ENCODE data around the gene FUT2.
"Not testable (repeated sequence)": the region's sequence is repeated elsewhere in the genome, so short reads cannot be mapped to it uniquely, and the experiment has no call there.

Gene FUT2

DNA sequence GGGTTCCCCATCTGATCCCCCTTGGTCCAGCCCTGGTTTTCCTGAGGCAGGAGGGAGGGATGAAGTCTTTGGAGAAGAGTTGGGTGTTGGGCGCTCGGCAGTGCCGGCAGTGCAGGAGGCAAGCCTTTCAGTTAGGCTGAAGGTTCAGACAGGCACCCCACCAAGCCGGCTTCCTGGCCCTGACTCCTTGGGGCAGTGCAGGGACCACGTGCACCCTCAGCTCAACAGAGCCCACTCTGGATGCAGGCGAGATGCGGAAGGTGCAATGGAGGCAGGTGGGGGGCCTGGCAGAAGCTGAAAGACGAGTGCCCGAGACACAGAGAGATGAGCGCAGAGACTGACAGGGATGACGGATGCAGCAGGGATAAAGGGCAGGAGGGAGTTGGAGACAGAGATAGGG lies 12.7 kb downstream of the FUT2 start:
- no peak for DNase-seq

DNA sequence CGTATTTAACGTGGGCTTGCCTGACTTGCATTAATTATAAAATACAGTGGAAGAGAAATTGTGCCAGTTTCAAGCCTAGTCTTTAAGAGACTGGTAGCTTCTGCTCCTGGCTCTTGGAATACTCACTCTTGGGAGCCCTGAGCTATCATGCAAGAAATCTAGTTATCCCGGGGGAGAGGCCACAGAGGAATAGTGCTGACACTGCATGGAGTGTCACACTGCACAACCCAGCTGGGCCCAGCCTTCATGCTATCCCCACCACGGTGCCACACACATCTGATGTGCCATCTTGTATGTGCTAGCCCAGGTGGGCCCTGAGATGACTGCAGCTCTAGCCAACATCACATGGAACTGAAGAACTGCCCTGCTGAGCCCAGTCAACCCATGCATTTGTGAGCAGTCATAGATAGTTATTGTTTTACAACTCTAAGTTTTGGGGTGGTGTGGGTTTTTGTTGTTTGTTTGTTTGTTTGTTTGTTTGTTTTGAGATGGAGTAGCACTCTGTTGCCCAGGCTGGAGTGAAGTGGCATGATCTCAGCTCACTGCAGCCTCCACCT lies 15.4 kb downstream of the FUT2 start:
- DNase-seq: no peak

DNA sequence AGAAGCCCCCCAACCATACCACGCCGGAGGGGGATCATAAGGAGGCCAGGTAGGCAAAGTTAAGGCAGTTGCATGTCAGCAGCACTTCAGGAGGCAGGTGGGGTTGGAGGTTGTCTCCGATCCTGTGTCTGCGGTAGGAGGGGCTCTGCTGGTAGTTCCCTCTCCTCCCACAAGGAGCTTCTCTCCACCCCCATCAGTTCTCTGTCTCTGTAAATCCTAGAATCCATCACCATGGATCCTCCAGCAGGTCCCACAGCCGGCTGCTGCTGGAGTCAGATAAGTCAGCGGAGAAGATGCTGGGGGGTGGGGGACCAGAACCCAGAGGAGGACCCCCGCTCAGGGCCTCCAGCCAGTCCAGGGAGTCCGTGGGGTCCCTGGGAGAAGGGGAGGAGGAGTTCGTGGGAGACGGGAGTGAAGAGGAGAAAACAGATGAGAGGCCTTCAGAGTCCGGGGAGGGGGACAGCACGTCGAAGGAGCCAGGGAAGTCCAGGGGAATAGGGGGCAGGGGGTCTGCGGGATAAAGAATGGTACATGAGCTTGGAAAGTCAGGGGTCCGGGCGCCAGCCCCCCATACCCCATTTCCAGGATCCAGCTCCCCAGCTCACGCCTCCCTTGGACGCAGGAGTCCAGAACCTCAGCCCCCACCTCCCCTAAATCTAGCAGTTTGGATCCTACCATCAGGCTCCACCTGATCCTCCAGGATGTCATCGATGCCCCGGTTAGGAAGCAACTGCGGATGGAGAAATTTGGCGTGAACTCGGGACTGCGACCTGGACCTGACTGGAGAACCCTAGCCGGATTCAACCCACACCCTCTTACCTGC lies 17.5 kb downstream of the FUT2 start:
- no peak for DNase-seq

DNA sequence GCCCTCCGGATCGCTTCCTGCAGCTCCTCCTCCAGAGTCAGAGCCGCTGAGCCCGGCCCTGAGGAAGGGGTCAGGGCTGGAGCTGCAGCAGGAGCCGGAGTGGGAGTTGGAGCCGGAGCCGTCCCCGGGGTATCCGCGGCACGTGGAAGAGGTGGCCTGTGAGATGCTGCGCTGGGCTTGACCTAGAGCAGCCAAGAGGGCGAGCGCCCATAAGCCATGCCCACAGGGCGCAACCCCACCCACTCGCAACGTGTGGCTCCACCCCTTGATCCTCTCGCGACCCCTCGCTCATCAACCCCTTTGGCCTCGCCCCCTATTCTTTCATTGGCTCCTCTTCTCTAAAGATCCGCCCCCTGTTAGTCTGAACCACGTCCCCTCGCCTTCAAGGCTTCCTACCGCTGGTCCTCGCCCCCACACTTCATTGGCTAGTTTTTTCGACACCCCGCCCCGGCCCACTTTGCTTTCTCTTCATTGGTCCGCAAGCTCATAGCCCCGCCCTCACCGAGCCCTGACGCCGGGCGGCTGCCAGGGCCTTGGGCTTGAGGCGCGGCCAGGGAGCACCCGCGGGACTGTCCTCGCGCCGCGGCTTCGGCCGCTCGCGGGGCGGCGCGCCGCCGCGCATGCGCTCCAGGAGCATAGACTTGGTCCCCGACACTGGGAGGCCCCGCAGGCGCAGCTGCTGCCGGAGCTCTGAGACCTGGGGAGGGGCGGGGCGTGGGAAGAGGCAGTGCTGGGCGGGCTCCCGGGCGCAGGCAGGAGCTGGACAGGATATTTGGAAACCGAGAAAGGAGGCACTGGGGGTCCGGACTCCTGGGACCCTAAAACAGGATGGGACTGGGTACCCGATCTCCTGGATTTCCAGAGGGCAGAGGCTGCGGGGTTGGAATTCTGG lies 18.3 kb downstream of the FUT2 start:
- DNase-seq: peak; percentile 100

DNA sequence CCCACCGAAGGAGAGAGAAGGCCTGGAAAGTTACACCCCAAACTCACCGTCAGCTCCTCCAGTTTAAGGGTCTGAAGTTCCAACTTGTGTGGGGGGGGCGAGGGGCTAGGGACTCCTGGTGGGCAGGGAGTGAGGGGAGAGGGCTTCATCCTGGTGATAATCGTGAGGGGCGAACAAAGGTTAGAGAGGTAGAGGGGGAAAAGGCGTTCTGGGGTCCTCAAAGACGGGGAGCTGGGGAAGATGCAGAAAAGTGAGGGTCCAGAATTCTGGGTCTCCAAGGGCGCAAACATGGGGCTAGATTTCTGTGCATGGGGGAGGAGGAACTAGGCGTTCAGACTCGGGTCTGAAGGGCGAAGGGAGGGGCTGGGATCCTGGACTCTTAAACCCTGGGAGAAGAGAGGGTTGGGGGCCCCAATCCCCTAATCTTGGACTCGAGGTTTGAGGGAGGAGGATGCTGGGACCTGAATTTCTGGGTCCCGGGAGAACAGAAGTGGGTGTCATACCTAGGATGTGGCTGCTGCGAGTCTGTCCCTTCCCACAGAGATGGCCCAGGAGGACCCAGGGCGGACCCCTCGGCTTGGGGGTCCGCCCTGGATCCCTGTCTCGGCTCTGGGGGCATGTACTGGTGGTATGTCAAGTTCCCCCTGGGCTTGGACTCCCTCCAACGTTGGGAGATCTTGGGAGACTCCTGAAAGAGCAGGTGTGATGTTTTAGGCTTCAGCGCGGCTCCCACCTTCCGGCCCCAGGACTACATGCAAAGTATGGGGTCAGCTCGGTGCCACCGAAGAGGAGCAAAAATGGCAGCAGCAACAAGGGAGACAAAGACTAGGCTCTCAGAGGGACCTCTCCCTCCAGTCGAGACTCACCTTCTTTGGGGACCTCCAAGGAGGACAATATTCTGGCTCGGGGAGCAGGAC lies 19.2 kb downstream of the FUT2 start:
- peak; percentile 53 for DNase-seq

DNA sequence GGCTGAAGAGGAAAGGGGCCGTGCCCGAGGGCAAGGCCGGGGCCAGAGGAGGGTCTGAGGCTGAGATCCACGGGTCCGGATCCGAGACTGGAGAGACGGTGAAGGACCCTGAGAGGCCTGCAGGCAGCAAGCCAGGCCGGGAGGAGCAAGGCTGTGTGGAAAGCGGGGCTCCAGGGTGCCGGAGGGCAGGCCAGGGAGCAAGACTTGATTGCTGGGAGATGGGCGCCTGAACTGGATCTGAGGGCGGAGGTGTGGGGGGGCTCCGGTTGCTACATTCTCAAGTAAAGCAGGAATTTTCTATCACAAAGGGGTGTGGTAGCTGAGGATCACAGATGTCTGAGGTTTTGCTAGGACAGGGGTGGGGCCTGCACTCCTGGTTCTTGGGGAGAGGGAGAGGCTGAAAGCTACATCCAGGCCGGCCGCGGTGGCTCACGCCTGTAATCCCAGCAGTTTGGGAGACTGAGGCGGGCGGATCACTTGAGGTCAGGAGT lies 20.0 kb downstream of the FUT2 start:
- DNase-seq: peak; percentile 69

DNA sequence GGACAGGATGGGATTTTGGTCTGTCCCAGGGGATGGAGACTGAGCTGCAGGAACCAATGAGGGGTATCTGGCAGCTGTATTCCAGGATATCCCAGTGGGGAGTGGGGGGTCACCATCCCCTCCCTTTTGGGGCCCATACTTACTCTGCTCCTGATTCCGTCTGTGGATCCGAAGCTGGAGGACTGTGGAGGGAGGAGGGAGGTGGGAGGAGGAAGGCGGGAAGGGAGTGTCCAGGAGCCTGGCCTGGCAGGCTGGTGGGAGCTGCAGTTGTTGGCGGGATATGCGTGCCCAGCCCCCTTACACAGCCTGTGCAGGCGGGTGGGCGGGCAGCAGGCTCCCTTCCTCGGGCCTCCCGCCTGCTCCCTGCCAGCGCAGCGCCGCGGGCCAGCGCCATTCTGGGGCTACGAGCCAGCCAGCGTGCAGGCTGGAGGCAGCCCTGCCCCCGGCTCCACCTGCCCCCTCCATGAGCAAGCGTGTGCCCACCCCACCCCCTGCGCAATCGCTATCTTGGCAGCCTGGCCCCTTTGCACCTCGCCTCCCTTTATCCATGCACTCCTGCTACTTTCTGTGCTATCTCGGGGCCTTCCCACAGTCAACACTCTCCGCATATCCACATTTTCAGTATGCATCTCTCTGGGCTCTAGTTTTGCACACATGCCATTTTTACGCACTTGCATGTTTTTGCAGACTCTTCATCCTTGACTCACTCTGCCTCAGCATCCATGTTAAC lies 21.0 kb downstream of the FUT2 start:
- peak; percentile 94 for DNase-seq

DNA sequence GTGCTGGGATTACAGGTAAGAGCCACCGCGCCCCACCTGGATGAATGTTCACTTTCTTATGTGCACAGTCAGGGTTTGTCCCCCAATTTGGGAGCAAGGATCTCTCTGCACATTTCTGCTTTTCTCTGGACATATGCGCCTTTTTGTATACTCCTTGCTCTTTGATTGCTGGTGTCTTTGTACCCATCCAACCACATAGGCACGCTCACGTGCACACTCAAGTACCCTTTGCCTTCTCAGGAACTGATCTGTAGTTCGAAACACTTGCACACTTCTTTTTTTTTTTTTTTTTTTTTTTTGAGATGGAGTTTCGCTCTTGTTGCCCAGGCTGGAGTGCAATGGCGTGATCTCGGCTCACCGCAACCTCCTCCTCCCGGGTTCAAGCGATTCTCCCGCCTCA lies 22.3 kb downstream of the FUT2 start:
- DNase-seq: not testable (repeated sequence)

DNA sequence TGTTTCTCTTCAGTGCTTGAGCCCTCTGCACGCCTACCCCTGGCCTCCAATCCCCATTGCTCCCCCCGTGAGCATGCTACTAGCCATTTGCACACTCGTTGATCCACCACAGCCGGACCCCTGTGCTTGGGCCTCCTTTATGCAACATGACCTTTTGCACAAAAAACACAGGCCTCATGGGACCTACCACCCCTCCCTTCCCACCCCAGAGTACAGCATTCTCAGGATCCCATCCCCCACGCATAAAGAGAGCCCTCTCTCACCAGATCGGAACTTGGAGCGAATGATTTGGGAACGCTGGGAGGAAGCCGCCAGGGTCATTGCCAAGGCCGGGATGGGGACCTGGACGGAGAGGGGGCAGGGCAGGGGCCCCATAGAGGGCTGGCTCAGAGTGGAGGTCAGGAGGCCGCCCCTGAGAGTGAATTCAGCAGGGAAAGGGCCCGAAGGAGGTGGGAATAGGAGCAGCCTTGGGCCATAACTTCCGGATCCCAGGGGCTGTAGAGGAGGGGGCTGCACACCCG lies 23.0 kb downstream of the FUT2 start:
- no peak for DNase-seq

DNA sequence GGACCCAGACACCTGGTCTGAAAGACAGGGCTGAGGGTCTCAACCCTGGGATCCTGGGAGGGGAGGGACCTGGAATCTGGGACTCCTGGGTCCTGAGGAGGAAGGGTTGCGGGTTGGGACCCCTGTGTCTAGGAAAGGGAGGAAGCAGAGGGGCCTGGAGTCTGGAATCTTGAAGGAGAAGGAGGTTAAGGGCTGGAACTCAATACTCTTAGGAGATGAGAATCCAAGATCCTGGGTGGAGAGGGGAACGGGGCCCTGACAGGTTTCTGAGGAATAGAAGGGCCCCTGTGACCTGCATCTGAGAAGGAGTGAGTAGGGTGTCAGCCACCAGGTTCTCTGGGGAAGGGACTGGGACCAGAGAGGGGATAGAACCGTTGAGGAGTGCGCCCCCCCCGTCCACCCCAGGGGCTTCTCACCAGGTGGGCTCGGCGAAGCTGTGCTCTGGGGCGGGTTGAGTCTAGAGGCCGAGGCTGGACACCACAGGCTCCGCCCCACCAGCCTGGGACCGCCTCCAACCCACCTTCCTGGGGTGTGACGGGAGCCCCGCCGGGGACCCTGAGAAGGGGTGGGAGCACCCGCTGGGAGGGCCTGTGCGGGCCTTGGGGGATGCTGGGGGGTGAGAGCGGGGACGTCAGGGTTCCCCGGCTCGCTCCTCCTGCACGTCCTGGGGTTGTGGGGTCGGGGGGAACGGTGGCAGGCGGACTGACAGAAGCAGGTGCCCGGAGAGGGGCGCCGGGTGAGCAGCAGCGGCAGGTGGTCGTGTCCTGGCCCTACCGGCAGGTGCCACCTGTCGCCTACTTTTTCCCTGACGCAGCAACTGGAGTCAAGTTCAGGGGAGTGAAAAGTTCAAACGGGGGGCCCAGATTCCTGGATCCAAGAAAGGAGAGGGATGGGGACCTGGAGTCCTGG lies 23.7 kb downstream of the FUT2 start, which contains the start of gene MAMSTR:
MAMSTR (minus strand) TSS at position 463 of the 909 bp plus-strand sequence. CDS start 694 bp downstream, outside the sequence.
- DNase-seq: no peak

DNA sequence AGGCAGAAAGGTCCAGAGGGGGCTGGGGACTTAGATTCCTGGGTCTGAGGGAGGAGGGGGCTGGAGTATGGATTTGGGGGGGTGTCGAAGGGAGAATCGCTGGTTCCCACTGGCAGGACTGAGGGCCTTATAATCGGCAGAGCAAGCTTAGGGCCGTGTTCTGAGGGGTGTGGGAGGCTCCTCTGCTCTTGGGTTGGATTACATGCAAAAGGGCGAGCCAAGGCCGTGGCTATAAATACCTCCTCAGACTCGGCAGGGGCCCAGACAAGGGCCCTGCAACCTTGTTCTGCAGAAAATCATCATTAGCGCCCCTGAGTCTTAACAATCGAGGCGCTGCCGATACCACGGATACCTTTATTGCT lies 24.5 kb downstream of the FUT2 start:
- no peak for DNase-seq

DNA sequence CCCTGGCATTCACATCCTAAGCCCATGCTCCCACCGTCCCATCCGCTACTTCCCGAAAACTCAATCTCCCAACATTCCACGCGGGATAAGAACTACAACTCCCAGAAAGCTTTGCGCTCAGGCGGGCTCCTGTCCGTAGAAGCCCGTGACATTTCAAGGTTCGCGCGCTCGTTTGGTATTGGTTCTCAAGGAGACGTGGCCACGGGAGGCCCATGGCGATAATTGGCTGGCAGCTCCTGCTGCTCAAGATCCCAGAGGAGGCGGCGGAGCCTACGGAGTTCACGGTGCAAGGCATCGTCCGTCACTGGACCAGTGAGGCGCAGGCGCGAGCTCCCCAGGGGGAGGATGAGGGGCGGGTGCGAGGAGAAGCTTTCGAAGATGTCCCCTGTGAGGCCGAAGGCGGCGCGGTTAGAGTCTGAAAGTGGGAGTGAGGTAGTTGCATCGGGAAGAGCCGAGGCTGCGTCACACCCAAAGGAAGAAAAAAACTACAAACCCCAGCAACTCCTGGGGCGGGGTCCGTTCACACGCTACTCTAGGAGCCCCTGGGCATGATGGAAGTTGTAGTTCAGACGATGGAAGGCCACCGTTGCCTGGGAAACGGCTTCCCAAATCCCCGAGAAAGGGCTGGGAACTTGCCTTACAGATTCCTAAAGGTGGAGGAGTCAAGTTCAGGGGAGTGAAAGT lies 25.0 kb downstream of the FUT2 start:
- peak; percentile 98 for DNase-seq

DNA sequence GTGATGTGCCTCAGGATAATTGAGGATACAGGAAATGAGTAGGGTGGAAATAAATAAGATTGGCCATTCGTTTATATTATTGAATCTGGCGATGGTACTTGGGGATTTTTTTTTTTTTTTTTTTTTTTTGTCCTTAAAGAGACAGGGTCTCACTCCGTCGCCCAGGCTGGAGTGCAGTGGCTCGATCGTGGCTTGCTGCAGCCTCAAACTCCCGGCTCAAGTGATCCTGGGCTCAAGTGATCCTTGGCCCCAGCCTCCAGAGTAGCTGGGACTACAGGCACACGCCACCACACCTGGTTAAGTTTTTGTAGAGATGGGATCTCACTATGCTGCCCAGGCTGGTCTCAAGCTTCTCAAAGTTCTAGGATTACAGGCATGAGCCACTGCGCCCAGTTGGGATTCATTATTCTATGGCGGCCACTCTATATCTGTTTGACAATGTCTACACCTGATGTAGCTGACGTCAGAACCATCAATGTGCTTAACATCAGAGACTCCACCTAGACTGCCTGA lies 26.5 kb downstream of the FUT2 start:
- no peak for DNase-seq

DNA sequence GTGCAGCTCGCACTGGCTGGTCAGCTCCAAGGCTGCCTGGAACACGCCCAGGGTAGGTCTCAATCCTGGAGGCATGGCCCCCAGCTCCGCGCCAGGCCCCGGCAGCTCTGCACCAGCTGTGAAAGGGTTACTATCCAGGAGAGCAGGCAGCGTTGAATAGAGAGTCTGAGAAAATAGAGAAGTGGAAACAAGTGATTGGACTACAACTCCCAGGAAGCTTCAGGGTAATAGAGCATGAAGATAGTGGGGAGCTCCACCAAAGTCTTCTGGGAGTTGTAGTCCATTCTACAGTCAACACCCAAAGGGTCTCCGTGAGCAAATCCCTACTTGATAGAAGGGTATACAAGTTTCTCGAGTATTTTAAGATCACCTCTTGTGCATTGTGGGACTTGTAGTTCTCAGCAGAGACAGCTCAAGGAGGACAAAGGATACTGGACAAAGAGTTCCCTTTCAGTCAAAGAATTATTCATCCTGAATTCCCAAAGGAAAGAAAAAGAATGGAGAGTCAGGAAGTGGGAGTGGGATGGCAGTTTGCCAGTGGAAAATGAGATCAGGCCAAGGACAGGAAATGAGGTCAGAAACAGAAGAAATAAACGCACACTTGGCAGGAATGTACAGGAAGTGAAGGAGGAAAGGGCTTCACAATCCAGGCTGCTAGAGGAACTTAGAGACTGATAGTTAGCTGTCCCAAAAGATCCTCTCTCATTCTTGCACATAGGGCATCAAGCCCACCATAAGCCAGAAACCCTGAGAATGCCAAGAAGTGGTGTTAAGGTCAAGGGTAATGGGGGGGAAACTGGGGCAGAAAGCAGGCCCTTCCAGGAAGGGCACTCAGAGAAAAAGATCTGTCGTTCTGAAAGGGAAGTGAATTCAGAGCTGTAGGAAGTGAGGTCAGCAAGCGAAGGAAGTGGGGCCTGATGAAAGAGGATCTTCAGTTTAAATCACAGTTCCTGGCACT lies 29.3 kb downstream of the FUT2 start:
- no peak for DNase-seq

DNA sequence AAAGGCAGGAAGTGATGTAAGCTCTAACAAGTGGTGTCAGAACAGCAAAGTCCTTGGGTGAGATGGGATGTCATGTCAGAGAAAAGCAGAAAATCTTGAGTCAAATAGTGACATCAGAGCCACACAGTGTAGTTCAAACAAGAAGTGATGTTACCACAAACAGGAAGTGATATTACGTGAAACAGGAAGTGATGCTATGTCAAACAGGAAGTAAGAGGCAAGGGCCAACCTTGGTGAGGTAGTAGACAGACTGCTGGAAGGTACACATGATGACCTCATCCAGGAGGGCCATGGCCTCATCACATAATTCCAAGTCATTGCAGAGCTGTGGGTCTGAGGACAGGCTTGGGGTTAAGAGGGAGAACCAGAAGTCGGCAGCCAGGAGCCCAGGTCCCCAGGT lies 30.8 kb downstream of the FUT2 start:
- DNase-seq: no peak

DNA sequence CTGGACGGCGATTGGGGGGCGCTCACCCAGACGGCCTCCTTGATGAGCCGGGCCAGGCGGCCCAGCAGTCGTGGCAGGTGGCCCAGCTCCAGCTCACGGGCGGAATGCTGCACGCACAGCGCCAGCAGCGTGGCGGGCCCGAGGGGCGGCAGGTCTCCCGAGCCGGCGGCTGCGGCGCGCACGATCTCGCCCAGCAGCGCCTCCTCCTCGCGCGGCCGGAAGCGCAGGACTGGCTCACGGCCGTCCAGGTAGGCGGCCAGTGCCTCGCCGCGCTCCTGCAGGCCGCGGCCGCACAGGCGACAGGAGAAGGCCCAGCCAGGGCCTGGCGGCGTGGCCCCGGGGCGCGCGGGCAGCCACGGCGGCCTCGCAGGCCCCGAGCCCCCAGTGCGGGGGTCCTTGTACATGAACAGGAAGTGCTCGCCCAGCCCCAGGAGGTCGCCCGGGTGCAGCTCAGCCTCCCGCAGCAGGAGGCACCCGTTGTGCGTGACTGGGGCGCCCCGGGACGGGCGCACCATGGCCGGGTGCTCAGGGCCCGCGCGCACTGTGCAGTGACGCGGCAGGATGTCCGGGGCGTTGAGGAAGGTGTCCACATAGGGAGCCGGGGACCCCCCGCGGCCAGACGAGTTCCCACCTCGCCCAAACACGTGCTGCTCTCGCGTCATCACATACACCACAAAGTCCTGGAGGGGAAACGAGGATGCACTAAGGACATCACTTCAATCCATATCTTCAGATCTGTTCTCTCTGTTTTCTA lies 33.3 kb downstream of the FUT2 start:
- DNase-seq: no peak

DNA sequence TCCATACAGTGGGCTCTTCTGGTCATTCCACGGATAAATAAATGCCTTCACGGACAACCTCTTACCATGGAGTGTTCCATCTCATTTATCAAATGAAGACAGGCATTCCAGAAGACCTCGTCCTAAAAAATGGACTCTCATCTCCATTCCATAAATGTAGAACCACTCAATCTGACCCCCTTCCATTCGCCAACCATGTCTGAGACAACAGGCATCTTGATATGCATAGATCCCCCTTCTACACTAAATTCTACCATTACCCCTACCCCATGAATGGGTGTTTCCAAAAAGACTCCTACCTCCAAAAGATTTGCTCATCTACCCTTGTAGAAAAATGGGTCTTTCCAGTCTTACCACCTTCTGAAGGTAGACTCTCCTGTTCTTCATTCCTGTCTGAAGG lies 35.7 kb downstream of the FUT2 start:
- no peak for DNase-seq
